Calu3 (cell line): ENCODE measurements around the gene HOXB1. TPM values are rescaled to one million over a fixed set of nuclear protein-coding genes. Genes with fewer than 3 reads are reported as not detected.
A peak's percentile ranks its signal among the peaks of the same experiment; 100 is the strongest.

Experiments used
- BruUV-seq: library from RNA; stranded (reverse); fragments of 400-500 nt; replicated peaks from 2 replicates; lab custom pipeline; 2021; lab: Mats Ljungman, UMichigan
- CTCF ChIA-PET: fragments of 300-600 bp; sonication (Branson Sonifier 250); formaldehyde crosslinking; loops from one replicate; lab custom pipeline; 2022; ENCODE audit warnings: antibody characterized with exemption; lab: Charles Lee
- DNase-seq: peaks from one replicate; pipeline ENCODE4 v3.0.0; 2022
- H3K27ac Mint-ChIP-seq: one replicate; pipeline ENCODE4 v1.8.0; 2022; ENCODE audit warnings: mixed read lengths; ENCODE audit not compliant: unreplicated experiment
- H3K27me3 Mint-ChIP-seq: one replicate; pipeline ENCODE4 v1.8.0; 2022; ENCODE audit warnings: mixed read lengths; ENCODE audit not compliant: unreplicated experiment
- H3K36me3 Mint-ChIP-seq: one replicate; pipeline ENCODE4 v1.8.0; 2022; ENCODE audit warnings: mild to moderate bottlenecking, moderate library complexity, mixed read lengths; ENCODE audit not compliant: insufficient read depth, unreplicated experiment
- H3K4me1 Mint-ChIP-seq: one replicate; pipeline ENCODE4 v1.8.0; 2022; ENCODE audit warnings: mild to moderate bottlenecking, low read depth, mixed read lengths; ENCODE audit not compliant: unreplicated experiment
- H3K4me3 Mint-ChIP-seq: one replicate; pipeline ENCODE4 v1.8.0; 2022; ENCODE audit warnings: mild to moderate bottlenecking, low read depth, moderate library complexity, mixed read lengths; ENCODE audit not compliant: unreplicated experiment
- H3K9me3 Mint-ChIP-seq: one replicate; pipeline ENCODE4 v1.8.0; 2022; ENCODE audit warnings: low read depth, mixed read lengths; ENCODE audit not compliant: unreplicated experiment
- CTCF ChIP-seq: fragments of 200-600 bp; IDR thresholded peaks from one replicate; pipeline ENCODE4 v1.8.0; 2022; ENCODE audit warnings: antibody characterized with exemption; ENCODE audit not compliant: unreplicated experiment
- intact Hi-C: fragments of 100-400 bp; cut with micrococcal nuclease; formaldehyde crosslinking; loops from one replicate; pipeline ENCODE4 v1.10.0; 2022; ENCODE audit not compliant: unreplicated experiment
- total RNA-seq: library from RNA; stranded (reverse); gene quantifications from 2 replicates; pipeline ENCODE4 v1.2.3, GENCODE V29; 2022

The HOXB1 gene
- total RNA-seq, 1 experiment from 2014 or later, result not detected

GRCh38 chr17:48556229-48556575, 25.4 kb upstream of the HOXB1 start:
- Mint-ChIP-seq H3K27ac (peak overlapping the region; percentile 47), H3K27me3 (no peaks in the 10 kb centered on the region), H3K36me3 (peaks cover 87% of the 10 kb centered on the region), H3K4me1 (peaks cover 73% of the 10 kb centered on the region), H3K4me3 (peak overlapping the region; percentile 64), H3K9me3 (no peaks in the 10 kb centered on the region)
- intact Hi-C loops, result no loop called here
- DNase-seq, result no peak
- CTCF ChIA-PET, result interaction anchor here (0.7 to 1.5 kb wide), 8 partner anchors 9 to 57 kb away, joined by 3 to 6 read pairs (median 4); no protein-coding TSS in a partner anchor
- no TSS peak for BruUV-seq
- TF ChIP-seq CTCF, result no peak

DNA sequence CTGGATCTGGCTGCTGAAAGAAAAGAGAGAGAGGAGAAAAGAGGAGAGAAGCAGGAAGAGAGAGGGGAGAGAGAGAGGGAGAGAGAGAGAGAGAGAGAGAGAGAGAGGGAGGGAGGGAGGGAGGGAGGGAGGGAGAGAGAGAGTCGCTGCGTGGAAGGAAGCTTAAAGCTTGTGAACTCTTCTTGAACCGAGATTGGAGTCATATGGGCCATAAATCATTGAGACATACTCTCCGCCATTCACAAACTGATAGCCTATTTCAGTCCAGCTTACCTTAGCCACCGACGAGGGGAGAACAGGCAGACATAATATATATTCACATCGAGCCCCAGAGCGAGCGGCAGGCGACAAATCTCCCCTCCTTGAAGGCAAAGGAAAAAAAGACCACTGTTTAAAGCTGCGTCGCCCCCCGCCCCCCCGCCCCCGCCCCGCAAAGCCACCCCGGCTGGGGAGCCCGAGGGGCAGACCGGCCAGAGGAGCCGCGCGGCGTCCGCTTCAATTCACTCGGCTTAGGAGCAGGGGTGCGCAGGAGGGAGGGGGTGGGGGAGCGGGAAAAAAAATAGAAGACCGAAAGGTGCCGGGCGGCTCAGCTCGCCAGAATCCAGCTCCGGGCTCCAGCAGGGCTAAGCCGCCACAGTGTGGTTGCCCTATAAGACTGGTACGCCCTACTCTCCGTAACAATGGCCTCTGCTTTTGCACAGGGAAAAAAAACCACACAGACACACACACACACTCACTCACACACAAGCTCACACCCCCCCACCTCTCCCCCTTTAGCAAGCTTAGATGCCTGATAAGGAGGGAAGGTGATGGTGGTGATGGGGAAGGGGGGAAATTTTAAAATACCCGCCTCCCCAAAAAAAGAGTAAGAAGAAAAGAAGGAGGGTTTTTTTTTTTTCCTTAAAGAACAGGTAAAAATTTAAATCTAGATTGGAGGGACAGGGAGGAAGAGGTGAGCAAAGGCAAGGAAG, 24.7 kb upstream of the HOXB1 start:
- no peak for DNase-seq
- H3K27ac Mint-ChIP-seq, result peak overlapping the region; percentile 47
- no peaks in the 10 kb centered on the region for H3K9me3 Mint-ChIP-seq
- no peak for TF ChIP-seq CTCF
- CTCF ChIA-PET, result interaction anchor here (0.6 to 1.5 kb wide), 14 partner anchors 9 to 404 kb away, joined by 3 to 6 read pairs (median 3); no protein-coding TSS in a partner anchor
- H3K4me1 Mint-ChIP-seq, result peaks cover 66% of the 10 kb centered on the region
- intact Hi-C loops, result no loop called here
- peaks cover 87% of the 10 kb centered on the region for H3K36me3 Mint-ChIP-seq
- peak overlapping the region; percentile 64 for H3K4me3 Mint-ChIP-seq
- BruUV-seq, result no TSS peak
- no peaks in the 10 kb centered on the region for H3K27me3 Mint-ChIP-seq

- no TSS peak for BruUV-seq
- CTCF ChIA-PET, result interaction anchor here (0.6 to 1.5 kb wide), 7 partner anchors 8 to 289 kb away, joined by 3 to 6 read pairs (median 5); no protein-coding TSS in a partner anchor
- no peak for TF ChIP-seq CTCF
- Mint-ChIP-seq H3K36me3 (peaks cover 91% of the 10 kb centered on the region), H3K4me3 (peak overlapping the region; percentile 64), H3K9me3 (no peaks in the 10 kb centered on the region), H3K4me1 (peaks cover 57% of the 10 kb centered on the region), H3K27me3 (no peaks in the 10 kb centered on the region), H3K27ac (peak overlapping the region; percentile 47)
- intact Hi-C loops, result no loop called here
- DNase-seq, result no peak
These were observed 23.8 kb upstream of the HOXB1 start for GRCh38 chr17:48554412-48555257.

GRCh38 chr17:48553826-48554225, 23.0 kb upstream of the HOXB1 start:
- Mint-ChIP-seq H3K27me3 (no peaks in the 10 kb centered on the region), H3K4me1 (peaks cover 49% of the 10 kb centered on the region), H3K27ac (peak overlapping the region; percentile 47), H3K36me3 (peaks cover 90% of the 10 kb centered on the region), H3K9me3 (no peaks in the 10 kb centered on the region), H3K4me3 (peak overlapping the region; percentile 64)
- intact Hi-C loops, result no loop called here
- no TSS peak for BruUV-seq
- no peak for TF ChIP-seq CTCF
- CTCF ChIA-PET, result interaction anchor here (0.7 kb wide), 2 partner anchors 8 to 760 kb away, joined by 3 read pairs; no protein-coding TSS in a partner anchor
- DNase-seq, result no peak
